ENCODE measurements around the gene FLT1. TPM values are rescaled to one million over a fixed set of nuclear protein-coding genes. Genes with fewer than 3 reads are reported as not detected.
A peak's percentile ranks its signal among the peaks of the same experiment; 100 is the strongest.

FLT1 gene
- total and polyA plus RNA-seq, 7 experiments from 2014 or later: 1.7 to 2.7 (median 2.2) TPM

DNA sequence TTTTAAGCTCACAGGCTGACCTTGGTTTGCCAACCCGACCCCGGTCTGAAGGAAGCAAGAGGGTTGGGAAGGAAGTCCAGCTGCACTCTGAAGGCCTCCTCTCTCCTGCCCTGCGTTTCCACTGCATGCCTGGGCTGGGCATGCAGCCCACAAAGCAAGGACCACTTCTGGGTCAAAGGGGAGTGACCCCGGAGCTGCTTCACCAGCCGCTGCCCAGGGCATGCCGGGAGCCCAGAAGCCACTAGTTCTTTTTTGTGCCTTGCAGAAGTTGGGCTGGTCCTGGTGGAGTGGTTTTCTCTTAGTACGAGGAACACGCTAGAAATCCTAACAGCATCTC lies 166.7 kb downstream of the FLT1 start:
- Histone ChIP-seq H3K27me3 (ENCODE audit: control insufficient read depth in 2 of 2, insufficient read depth in 2 of 2, low read length in 2 of 2) (no peaks in the 10 kb centered on the region), H3K4me1 (ENCODE audit: control insufficient read depth in 2 of 2, insufficient read depth in 2 of 2, low read length in 2 of 2) (no peaks in the 10 kb centered on the region), H3K27ac (ENCODE audit: low read depth, low read length) (no peak overlapping the region), H3K36me3 (ENCODE audit: control insufficient read depth in 2 of 3, insufficient read depth in 3 of 3, low read length in 3 of 3) (no peaks in the 10 kb centered on the region), H3K4me3 (ENCODE audit: low read length) (no peak overlapping the region), H3K9me3 (ENCODE audit: control insufficient read depth in 2 of 3, low read length in 3 of 3) (no peaks in the 10 kb centered on the region)
- peaks cover 0 to 5% (median 0%) of the 10 kb centered on the region in 7 donors for H3K4me1 Mint-ChIP-seq
- POLR2A ChIA-PET: no interaction called here
- peaks cover 0 to 3% (median 0%) of the 10 kb centered on the region in 5 donors for H3K27me3 Mint-ChIP-seq
- no peak overlapping the region for H3K4me3 Mint-ChIP-seq
- no peak overlapping the region for H3K27ac Mint-ChIP-seq
- H3K36me3 Mint-ChIP-seq: no peaks in the 10 kb centered on the region
- ATAC-seq: no peak
- DNase-seq: no peak
- intact Hi-C loops (cut with micrococcal nuclease): no loop called here
- peaks cover 0 to 2% (median 0%) of the 10 kb centered on the region in 11 donors for H3K9me3 Mint-ChIP-seq
- CTCF ChIA-PET: interaction anchor here (0.6 to 1.5 kb wide), 2 partner anchors 11 to 471 kb away, joined by 3 to 4 read pairs; no protein-coding TSS in a partner anchor

DNA sequence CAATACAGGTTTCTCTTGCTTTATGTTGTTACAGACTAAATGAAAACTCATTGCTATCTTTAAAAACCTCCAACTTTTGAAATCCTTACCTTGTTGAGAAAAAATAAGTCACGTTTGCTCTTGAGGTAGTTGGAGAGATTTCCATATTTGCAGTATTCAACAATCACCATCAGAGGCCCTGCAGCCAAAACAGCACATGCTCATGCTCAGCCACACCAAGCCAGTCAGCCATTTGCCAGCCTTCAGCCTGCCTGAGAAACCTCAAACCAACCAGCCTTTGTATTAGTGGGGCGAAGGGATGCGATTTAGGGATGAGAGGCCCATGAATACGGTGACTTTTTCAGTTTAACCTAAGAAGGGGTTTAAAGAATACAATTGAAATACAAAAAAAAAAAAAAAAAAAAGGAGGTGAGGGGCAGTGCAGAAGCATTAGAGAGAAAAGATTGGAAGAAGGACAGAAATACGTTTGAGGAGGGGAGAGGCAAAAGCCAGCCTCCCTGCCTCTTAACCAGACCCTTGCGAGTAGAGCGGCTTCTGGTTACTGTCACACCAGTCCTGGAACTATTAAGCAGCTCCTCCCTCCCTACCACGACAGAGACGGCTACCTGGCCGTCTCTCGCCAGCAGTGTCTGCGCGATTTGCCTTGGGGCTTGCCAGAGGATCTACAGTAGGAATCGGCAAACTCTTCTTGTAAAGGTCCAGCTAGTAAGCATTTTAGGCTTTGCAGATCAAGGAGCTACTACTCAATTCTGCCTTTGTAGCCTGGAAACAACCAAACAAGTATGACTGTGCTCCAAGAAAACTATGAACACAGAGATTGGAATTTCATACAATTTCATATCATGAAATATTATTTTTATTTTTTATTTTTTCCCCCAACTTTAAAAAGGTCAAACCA lies 167.3 kb downstream of the FLT1 start:
- ChIA-PET CTCF (interaction anchor here (1.5 kb wide), 1 partner anchor 10 kb away, joined by 4 read pairs; no protein-coding TSS in a partner anchor), POLR2A (no interaction called here)
- no peak for ATAC-seq
- Histone ChIP-seq H3K36me3 (ENCODE audit: control insufficient read depth in 2 of 3, insufficient read depth in 3 of 3, low read length in 3 of 3) (no peaks in the 10 kb centered on the region), H3K27ac (ENCODE audit: low read depth, low read length) (no peak overlapping the region), H3K27me3 (ENCODE audit: control insufficient read depth in 2 of 2, insufficient read depth in 2 of 2, low read length in 2 of 2) (no peaks in the 10 kb centered on the region), H3K4me1 (ENCODE audit: control insufficient read depth in 2 of 2, insufficient read depth in 2 of 2, low read length in 2 of 2) (no peaks in the 10 kb centered on the region), H3K9me3 (ENCODE audit: control insufficient read depth in 2 of 3, low read length in 3 of 3) (no peaks in the 10 kb centered on the region), H3K4me3 (ENCODE audit: low read length) (no peak overlapping the region)
- Mint-ChIP-seq H3K27me3 (peaks cover 0 to 6% (median 0%) of the 10 kb centered on the region in 5 donors), H3K27ac (no peak overlapping the region), H3K9me3 (peaks cover 0 to 2% (median 0%) of the 10 kb centered on the region in 11 donors), H3K4me3 (no peak overlapping the region), H3K36me3 (no peaks in the 10 kb centered on the region), H3K4me1 (peaks cover 0 to 5% (median 0%) of the 10 kb centered on the region in 7 donors)
- no peak for DNase-seq
- intact Hi-C loops (cut with micrococcal nuclease): no loop called here

DNA sequence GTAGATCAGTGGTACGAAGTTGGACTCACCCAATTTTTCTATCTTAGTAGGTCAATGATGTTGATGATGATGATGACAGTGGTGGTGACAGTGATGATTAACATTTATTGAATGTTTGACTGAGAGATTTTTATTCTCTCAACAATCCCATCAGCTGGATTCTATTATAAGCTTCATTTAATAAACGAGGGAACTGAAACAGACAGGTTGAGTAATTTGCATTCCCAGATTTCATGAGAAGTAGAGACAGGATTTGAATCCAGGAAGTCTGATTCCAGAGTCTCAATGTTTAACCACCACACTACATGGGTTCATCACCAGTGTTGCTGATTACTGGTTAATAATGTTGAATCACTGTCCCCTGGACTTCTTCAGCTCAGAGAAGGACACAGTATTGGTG lies 168.9 kb downstream of the FLT1 start:
- ATAC-seq (no peak), DNase-seq (no peak)
- H3K9me3 Mint-ChIP-seq: peaks cover 0 to 2% (median 0%) of the 10 kb centered on the region in 11 donors
- CTCF ChIA-PET: interaction anchor here (0.6 to 3.6 kb wide), 3 partner anchors 14 to 471 kb away, joined by 3 to 16 read pairs (median 5); no protein-coding TSS in a partner anchor
- H3K27ac ChIP-seq (ENCODE audit: low read depth, low read length): no peak overlapping the region
- H3K36me3 ChIP-seq (ENCODE audit: control insufficient read depth in 2 of 3, insufficient read depth in 3 of 3, low read length in 3 of 3): no peaks in the 10 kb centered on the region
- POLR2A ChIA-PET: no interaction called here
- H3K4me3 ChIP-seq (ENCODE audit: low read length): no peak overlapping the region
- intact Hi-C loops (cut with micrococcal nuclease): no loop called here
- H3K27me3 Mint-ChIP-seq: peaks cover 0 to 6% (median 0%) of the 10 kb centered on the region in 5 donors
- H3K36me3 Mint-ChIP-seq: no peaks in the 10 kb centered on the region
- H3K4me1 ChIP-seq (ENCODE audit: control insufficient read depth in 2 of 2, insufficient read depth in 2 of 2, low read length in 2 of 2): no peaks in the 10 kb centered on the region
- H3K27ac Mint-ChIP-seq: no peak overlapping the region
- H3K4me3 Mint-ChIP-seq: no peak overlapping the region
- no peaks in the 10 kb centered on the region for H3K9me3 ChIP-seq (ENCODE audit: control insufficient read depth in 2 of 3, low read length in 3 of 3)
- H3K4me1 Mint-ChIP-seq: peaks cover 0 to 5% (median 0%) of the 10 kb centered on the region in 7 donors
- no peaks in the 10 kb centered on the region for H3K27me3 ChIP-seq (ENCODE audit: control insufficient read depth in 2 of 2, insufficient read depth in 2 of 2, low read length in 2 of 2)

DNA sequence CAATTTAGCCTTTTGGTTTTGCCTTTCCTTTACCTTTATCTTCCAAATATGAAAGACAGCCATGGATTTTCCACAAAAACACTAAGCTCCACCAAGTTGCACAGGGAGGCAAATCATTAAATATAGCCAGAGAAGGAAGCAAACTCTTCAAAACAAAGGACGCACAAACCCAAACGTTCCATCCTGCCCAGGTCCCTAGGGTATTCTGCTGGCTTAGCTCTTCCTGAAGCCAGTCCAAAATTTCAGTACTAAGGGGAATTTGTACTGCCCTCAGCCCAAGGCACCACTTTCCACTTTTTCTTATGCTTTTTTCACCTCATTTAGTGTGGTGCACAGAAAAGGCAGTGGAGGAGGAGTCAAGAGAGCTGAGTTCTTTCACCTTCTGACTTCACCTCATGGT lies 169.9 kb downstream of the FLT1 start:
- intact Hi-C loops (cut with micrococcal nuclease): loop anchor here in 1 of 2 donors (2.0 kb wide), 2 partner anchors 260 to 354 kb away; no protein-coding TSS in a partner anchor
- no peak overlapping the region for H3K4me3 Mint-ChIP-seq
- H3K9me3 ChIP-seq (ENCODE audit: control insufficient read depth in 2 of 3, low read length in 3 of 3): no peaks in the 10 kb centered on the region
- no peaks in the 10 kb centered on the region for H3K36me3 Mint-ChIP-seq
- ChIA-PET POLR2A (no interaction called here), CTCF (interaction anchor here (0.6 to 3.6 kb wide), 5 partner anchors 9 to 1657 kb away, joined by 3 to 16 read pairs (median 5); no protein-coding TSS in a partner anchor)
- peaks cover 0 to 2% (median 0%) of the 10 kb centered on the region in 11 donors for H3K9me3 Mint-ChIP-seq
- peaks cover 0 to 6% (median 0%) of the 10 kb centered on the region in 5 donors for H3K27me3 Mint-ChIP-seq
- no peaks in the 10 kb centered on the region for H3K27me3 ChIP-seq (ENCODE audit: control insufficient read depth in 2 of 2, insufficient read depth in 2 of 2, low read length in 2 of 2)
- no peak overlapping the region for H3K4me3 ChIP-seq (ENCODE audit: low read length)
- H3K27ac Mint-ChIP-seq: no peak overlapping the region
- DNase-seq: no peak
- no peak overlapping the region for H3K27ac ChIP-seq (ENCODE audit: low read depth, low read length)
- no peaks in the 10 kb centered on the region for H3K4me1 ChIP-seq (ENCODE audit: control insufficient read depth in 2 of 2, insufficient read depth in 2 of 2, low read length in 2 of 2)
- no peak for ATAC-seq
- no peaks in the 10 kb centered on the region for H3K36me3 ChIP-seq (ENCODE audit: control insufficient read depth in 2 of 3, insufficient read depth in 3 of 3, low read length in 3 of 3)
- peaks cover 0 to 5% (median 0%) of the 10 kb centered on the region in 7 donors for H3K4me1 Mint-ChIP-seq

DNA sequence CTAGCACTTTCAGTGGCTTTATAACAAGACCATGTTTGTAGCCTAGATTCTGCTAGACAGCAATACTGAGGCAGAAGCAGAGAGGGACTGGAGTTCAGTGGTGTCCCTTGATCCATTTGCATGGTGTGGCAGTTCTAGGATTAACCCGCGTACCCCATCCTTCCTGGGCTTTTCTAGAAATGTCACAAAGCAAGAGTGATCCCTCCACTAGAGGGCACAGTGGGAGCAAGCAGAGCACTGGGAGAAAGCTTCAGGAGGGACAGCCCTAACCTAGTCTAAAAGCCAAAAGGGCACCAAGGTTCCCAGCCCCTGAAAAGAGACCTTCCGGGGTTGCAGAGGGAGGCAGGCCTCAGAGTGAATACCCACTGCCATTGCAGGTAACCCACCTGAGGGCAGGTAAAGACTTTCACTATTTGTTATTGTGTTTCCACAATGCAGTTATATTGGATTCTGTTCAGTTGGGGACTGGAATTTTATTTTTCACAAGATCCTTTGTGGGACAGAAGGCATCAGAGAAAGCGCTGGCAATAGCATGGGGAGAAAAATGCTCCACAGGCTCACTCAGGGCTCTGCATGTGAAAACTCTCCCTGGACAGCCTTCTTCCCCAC lies 170.6 kb downstream of the FLT1 start:
- no peak overlapping the region for H3K27ac ChIP-seq (ENCODE audit: low read depth, low read length)
- ChIA-PET POLR2A (no interaction called here), CTCF (interaction anchor here (0.8 to 3.6 kb wide), 3 partner anchors 9 to 472 kb away, joined by 3 to 16 read pairs (median 5); no protein-coding TSS in a partner anchor)
- no peaks in the 10 kb centered on the region for H3K36me3 ChIP-seq (ENCODE audit: control insufficient read depth in 2 of 3, insufficient read depth in 3 of 3, low read length in 3 of 3)
- Mint-ChIP-seq H3K4me3 (no peak overlapping the region), H3K4me1 (peaks cover 0 to 5% (median 0%) of the 10 kb centered on the region in 7 donors), H3K36me3 (no peaks in the 10 kb centered on the region), H3K27ac (no peak overlapping the region), H3K9me3 (peaks cover 0 to 2% (median 0%) of the 10 kb centered on the region in 11 donors), H3K27me3 (peaks cover 0 to 6% (median 0%) of the 10 kb centered on the region in 5 donors)
- H3K27me3 ChIP-seq (ENCODE audit: control insufficient read depth in 2 of 2, insufficient read depth in 2 of 2, low read length in 2 of 2): no peaks in the 10 kb centered on the region
- DNase-seq (peak; percentile 14 to 60 (median 51)), ATAC-seq (peak; percentile 86)
- H3K9me3 ChIP-seq (ENCODE audit: control insufficient read depth in 2 of 3, low read length in 3 of 3): no peaks in the 10 kb centered on the region
- intact Hi-C loops (cut with micrococcal nuclease): loop anchor here (1.0 to 2.0 kb wide), 5 partner anchors 259 to 472 kb away; partner anchors contain the start of gene POMP (in 1 of the 2)
- H3K4me3 ChIP-seq (ENCODE audit: low read length): no peak overlapping the region
- H3K4me1 ChIP-seq (ENCODE audit: control insufficient read depth in 2 of 2, insufficient read depth in 2 of 2, low read length in 2 of 2): no peaks in the 10 kb centered on the region

DNA sequence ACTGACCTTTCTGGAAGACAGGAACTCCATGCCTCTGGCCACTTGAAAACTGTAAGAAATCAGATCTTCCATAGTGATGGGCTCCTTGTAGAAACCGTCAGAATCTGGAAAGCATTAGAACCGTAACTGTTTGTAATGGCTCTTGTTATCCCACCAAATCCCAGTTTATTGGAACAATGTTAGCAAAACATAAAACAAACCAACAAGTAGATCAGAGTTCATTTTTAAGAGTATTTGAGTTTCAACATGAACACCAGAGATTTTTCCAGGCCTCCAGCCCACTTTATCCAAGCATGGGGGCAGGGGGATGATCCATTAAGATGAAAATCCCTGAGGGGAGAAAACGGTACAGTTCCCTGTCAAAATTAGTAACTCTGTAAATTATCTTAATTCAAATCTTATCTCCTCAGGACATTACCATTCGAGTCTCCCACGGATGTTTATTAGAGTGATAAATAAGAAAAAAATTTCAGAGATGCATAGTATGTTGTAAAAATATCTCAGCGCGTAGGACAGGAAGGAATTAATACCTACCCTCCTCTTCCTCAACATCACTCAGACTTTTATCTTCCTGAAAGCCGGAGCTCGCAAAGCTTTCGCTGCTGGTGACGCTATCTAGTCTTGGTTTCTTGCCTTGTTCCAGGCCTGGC lies 172.5 kb downstream of the FLT1 start:
- intact Hi-C loops (cut with micrococcal nuclease): no loop called here
- H3K4me1 Mint-ChIP-seq: peaks cover 0 to 5% (median 0%) of the 10 kb centered on the region in 7 donors
- CTCF ChIA-PET: interaction anchor here (0.6 to 3.6 kb wide), 2 partner anchors 120 to 474 kb away, joined by 3 to 16 read pairs; no protein-coding TSS in a partner anchor

More for the DNA sequence above, 172.5 kb downstream of the FLT1 start:
- Histone ChIP-seq H3K27ac (ENCODE audit: low read depth, low read length) (no peak overlapping the region), H3K27me3 (ENCODE audit: control insufficient read depth in 2 of 2, insufficient read depth in 2 of 2, low read length in 2 of 2) (no peaks in the 10 kb centered on the region), H3K4me3 (ENCODE audit: low read length) (no peak overlapping the region), H3K4me1 (ENCODE audit: control insufficient read depth in 2 of 2, insufficient read depth in 2 of 2, low read length in 2 of 2) (no peaks in the 10 kb centered on the region), H3K9me3 (ENCODE audit: control insufficient read depth in 2 of 3, low read length in 3 of 3) (no peaks in the 10 kb centered on the region), H3K36me3 (ENCODE audit: control insufficient read depth in 2 of 3, insufficient read depth in 3 of 3, low read length in 3 of 3) (no peaks in the 10 kb centered on the region)
- no peak for DNase-seq
- Mint-ChIP-seq H3K27me3 (peaks cover 0 to 6% (median 0%) of the 10 kb centered on the region in 5 donors), H3K4me3 (no peak overlapping the region), H3K27ac (no peak overlapping the region), H3K9me3 (no peaks in the 10 kb centered on the region), H3K36me3 (no peaks in the 10 kb centered on the region)
- POLR2A ChIA-PET: no interaction called here
- no peak for ATAC-seq

All from naive thymus-derived CD4-positive, alpha-beta T cell (primary cell).